Common myeloid progenitor, CD34-positive (primary cell): ENCODE data around the gene EXD3.

Source experiments
- CTCF ChIA-PET: fragments of 350-600 bp; sonication (Branson Sonifier 250); formaldehyde crosslinking; loops from one replicate; lab custom pipeline; 2021; ENCODE audit warnings: antibody characterized with exemption; lab: Charles Lee
- POLR2A ChIA-PET: fragments of 350-600 bp; sonication (Branson Sonifier 250); formaldehyde crosslinking; loops from one replicate; lab custom pipeline; 2021; ENCODE audit warnings: antibody characterized with exemption; lab: Charles Lee
- DNase-seq, 3 donors: peaks; one replicate each; pipeline versions ENCODE4 v3.0.0 to v3.0.0-alpha.2; 2013
- H3K27ac ChIP-seq, 2 experiments: 1 replicate in 1 of 2; 2 replicates in 1 of 2; pipeline ENCODE4 v1.7.0; 2013; ENCODE audit warnings: inconsistent platforms in 2 of 2, low read length in 2 of 2, mild to moderate bottlenecking in 2 of 2, low read depth in 1 of 2, moderate library complexity in 1 of 2; ENCODE audit not compliant: severe bottlenecking in 2 of 2, insufficient read depth in 1 of 2, poor library complexity in 1 of 2
- H3K27me3 ChIP-seq, 5 experiments: replicated peaks in 2 of 5; 1 replicate in 3 of 5; 2 replicates in 2 of 5; pipeline versions ENCODE4 v1.6.1 to v1.7.0; 2013; ENCODE audit warnings: low read length in 4 of 5, mild to moderate bottlenecking in 2 of 5, moderate library complexity in 2 of 5, inconsistent platforms in 1 of 5; ENCODE audit not compliant: insufficient read depth in 5 of 5, control insufficient read depth in 4 of 5
- H3K36me3 ChIP-seq, 4 experiments: 1 replicate in 2 of 4; 2 replicates in 2 of 4; pipeline versions ENCODE4 v1.6.1 to v1.7.0; 2013; ENCODE audit warnings: low read length in 3 of 4, control low read depth in 1 of 4, mild to moderate bottlenecking in 1 of 4; ENCODE audit not compliant: control insufficient read depth in 4 of 4, insufficient read depth in 4 of 4
- H3K4me1 ChIP-seq, 4 experiments: 1 replicate in 3 of 4; 2 replicates in 1 of 4; pipeline versions ENCODE4 v1.6.1 to v1.7.1; 2013; ENCODE audit warnings: low read length in 3 of 4, mild to moderate bottlenecking in 3 of 4, control low read depth in 1 of 4, inconsistent platforms in 1 of 4, moderate library complexity in 1 of 4; ENCODE audit not compliant: control insufficient read depth in 4 of 4, insufficient read depth in 4 of 4; ENCODE audit errors: control extremely low read depth in 1 of 4
- H3K4me3 ChIP-seq, 7 experiments: 1 replicate in 4 of 7; 2 replicates in 3 of 7; pipeline versions ENCODE4 v1.5.1 to v1.7.0; 2013; ENCODE audit warnings: mild to moderate bottlenecking in 7 of 7, low read length in 6 of 7, moderate library complexity in 6 of 7, inconsistent platforms in 2 of 7, low read depth in 2 of 7, control low read depth in 1 of 7; ENCODE audit not compliant: insufficient read depth in 4 of 7, control insufficient read depth in 1 of 7; ENCODE audit errors: extremely low read depth in 1 of 7
- H3K9me3 ChIP-seq, 5 experiments: 1 replicate in 4 of 5; 2 replicates in 1 of 5; pipeline versions ENCODE4 v1.6.1 to v1.7.1; 2013; ENCODE audit warnings: low read length in 4 of 5, mild to moderate bottlenecking in 2 of 5, inconsistent platforms in 1 of 5, low read depth in 1 of 5, moderate library complexity in 1 of 5; ENCODE audit not compliant: control insufficient read depth in 4 of 5, insufficient read depth in 2 of 5; ENCODE audit errors: control extremely low read depth in 1 of 5
- WGBS: methylation state at CpG from one replicate; pipeline ENCODE4 v1.1.5; 2013; ENCODE audit not compliant: insufficient coverage; 5-methylcytosine and 5-hydroxymethylcytosine counted together

The EXD3 gene

DNA sequence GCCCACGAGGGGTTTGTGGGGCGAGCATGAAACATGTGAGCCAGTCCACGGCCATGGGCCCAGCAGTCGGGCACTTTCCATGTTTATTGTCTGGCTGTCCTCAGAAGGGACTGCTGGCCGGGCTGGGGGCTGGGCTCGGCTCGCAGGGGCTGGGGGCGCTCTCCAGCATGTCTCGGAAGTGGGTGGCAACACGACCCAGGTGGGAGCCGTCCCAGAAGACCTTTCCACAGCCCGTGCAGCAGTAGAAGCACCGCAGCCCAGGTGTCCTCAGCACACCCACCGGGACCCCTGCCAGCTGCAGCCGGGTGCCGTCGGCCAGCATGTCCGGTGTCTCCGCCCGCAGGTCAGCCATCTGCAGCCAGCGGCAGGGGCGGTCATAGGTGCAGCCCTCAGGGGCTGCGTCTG, 116.1 kb downstream of the EXD3 start:
- POLR2A ChIA-PET: interaction anchor here (1.6 kb wide), 1 partner anchor 14 kb away, joined by 4 read pairs; no protein-coding TSS in a partner anchor
- CTCF ChIA-PET: interaction anchor here (0.8 to 5.6 kb wide), 3 partner anchors 8 to 102 kb away, joined by 3 to 24 read pairs (median 4); no protein-coding TSS in a partner anchor
- peaks cover 0 to 4% (median 0%) of the 10 kb centered on the region in 5 experiments for H3K27me3 ChIP-seq

DNA sequence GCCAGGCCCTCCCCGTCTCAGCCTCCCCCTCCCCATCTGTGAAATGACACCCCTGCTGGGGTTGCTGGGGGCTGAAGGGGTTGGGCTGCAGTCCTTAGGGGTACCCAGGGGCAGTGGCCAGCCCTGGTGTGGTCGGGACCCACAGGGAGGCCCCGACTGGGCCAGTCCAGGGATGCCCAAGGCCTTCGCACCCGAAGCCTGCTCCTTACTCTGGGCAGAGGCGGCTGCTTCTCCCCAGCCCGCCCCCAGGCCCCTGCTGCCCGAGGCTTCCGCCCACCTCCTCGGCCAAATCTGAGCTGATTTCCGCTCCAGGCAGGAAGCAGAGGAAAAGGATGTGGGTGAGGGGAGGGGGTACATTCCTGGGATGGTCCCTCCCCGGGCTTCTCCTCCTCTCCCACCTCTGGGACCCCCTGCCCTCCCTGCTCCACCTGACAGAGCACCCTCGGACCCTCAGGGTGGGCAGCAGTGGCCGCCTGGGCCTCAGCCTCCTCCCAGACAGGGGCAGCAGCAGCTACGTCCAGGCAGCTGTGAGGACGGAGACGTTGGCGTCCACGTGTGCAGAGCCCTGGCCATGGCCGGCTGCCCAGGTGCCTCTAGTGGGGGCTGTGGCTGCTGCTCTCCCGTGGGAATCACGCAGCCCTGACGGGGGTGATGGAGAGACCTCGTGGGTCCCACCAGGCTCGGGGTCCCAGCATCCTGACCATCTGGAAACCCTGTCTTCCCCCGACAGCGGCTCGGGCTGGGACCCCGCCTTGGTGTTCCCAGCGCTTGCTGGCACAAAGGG, 116.7 kb downstream of the EXD3 start:
- no peaks in the 10 kb centered on the region for H3K36me3 ChIP-seq
- peaks cover 0 to 59% (median 56%) of the 10 kb centered on the region in 4 experiments for H3K4me1 ChIP-seq
- H3K27me3 ChIP-seq: peaks cover 0 to 8% (median 0%) of the 10 kb centered on the region in 5 experiments
- H3K4me3 ChIP-seq: peak overlapping the region in 3 of 7 experiments; percentile 52 to 61 (median 54)
- DNase-seq: no peak
- H3K9me3 ChIP-seq: no peaks in the 10 kb centered on the region
- ChIA-PET CTCF (interaction anchor here (1.2 to 5.6 kb wide), 2 partner anchors 9 to 103 kb away, joined by 3 to 24 read pairs; no protein-coding TSS in a partner anchor), POLR2A (interaction anchor here (1.6 kb wide), 1 partner anchor 14 kb away, joined by 4 read pairs; no protein-coding TSS in a partner anchor)
- 20% methylated on average over 26 of the region's 30 CpGs for WGBS
- H3K27ac ChIP-seq: no peak overlapping the region

More for the DNA sequence above, 116.1 kb downstream of the EXD3 start:
- 31% methylated on average over 23 of the region's 23 CpGs for WGBS
- H3K27ac ChIP-seq: no peak overlapping the region
- no peaks in the 10 kb centered on the region for H3K9me3 ChIP-seq
- peaks cover 0 to 54% (median 52%) of the 10 kb centered on the region in 4 experiments for H3K4me1 ChIP-seq
- H3K4me3 ChIP-seq: peak overlapping the region in 3 of 7 experiments; percentile 19 to 61 (median 52)
- no peak for DNase-seq
- H3K36me3 ChIP-seq: no peaks in the 10 kb centered on the region

DNA sequence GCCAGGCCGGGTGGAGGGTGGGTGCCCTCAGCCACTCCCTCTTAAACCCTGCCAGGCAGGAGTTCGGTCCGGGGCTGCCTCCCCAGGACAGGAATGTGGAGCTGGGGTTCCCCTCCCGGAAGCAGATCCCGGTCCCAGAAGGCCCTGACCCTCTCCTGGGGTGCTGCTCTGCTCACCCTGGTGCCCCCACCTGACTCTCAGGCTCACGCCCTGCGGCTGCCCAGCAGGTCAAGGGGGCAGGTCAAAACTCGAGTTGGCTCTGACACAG, 117.2 kb downstream of the EXD3 start:
- H3K27ac ChIP-seq: no peak overlapping the region
- 9% methylated on average over 5 of the region's 8 CpGs for WGBS
- H3K36me3 ChIP-seq: no peaks in the 10 kb centered on the region
- peak overlapping the region in 3 of 7 experiments; percentile 20 to 61 (median 54) for H3K4me3 ChIP-seq
- H3K9me3 ChIP-seq: no peaks in the 10 kb centered on the region
- ChIA-PET POLR2A (no interaction called here), CTCF (interaction anchor here (5.6 kb wide), 1 partner anchor 103 kb away, joined by 24 read pairs; no protein-coding TSS in a partner anchor)
- peaks cover 0 to 8% (median 0%) of the 10 kb centered on the region in 5 experiments for H3K27me3 ChIP-seq
- no peak for DNase-seq
- H3K4me1 ChIP-seq: peaks cover 2 to 64% (median 62%) of the 10 kb centered on the region in 4 experiments

DNA sequence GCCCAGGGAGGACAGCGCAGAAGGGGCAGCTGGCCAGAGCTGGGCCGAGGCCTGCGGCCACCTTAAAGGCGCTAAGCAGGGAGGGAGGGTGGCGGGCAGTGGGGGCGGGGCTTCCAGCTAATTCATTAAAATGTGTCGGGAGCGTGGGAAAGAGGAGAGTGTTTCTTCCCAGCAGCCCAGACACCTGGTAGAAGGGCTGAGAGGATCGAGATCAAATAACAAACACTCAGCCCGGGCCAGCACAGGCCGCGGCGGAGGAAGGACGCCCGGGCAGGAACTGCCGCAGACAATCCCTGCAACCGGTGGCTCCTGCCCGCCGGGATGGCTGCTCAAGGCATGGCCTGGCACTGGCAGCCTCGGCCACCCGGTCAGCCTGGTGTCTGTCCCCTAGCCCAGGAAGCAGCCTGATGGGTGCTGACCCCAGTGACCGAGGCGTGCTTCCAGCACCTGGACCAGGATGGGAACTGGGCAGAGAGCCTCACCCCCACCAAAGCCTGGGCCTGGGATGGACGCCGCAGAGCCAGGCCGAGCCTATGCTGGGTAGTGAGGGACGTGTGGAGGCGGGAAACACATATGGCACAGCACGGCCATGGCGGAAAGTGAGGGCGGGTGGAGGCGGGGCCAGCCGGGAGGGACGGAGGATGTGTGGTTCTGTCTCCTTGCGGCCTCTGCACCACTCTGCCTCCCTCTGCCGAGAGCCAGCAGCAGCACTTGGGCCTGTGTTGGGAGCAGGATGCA, 117.7 kb downstream of the EXD3 start:
- peaks cover 4 to 69% (median 66%) of the 10 kb centered on the region in 4 experiments for H3K4me1 ChIP-seq
- 36% methylated on average over 28 of the region's 36 CpGs for WGBS
- H3K9me3 ChIP-seq: no peaks in the 10 kb centered on the region
- CTCF ChIA-PET: interaction anchor here (0.8 to 5.6 kb wide), 6 partner anchors 14 to 138 kb away, joined by 3 to 56 read pairs (median 4); no protein-coding TSS in a partner anchor
- H3K36me3 ChIP-seq: no peaks in the 10 kb centered on the region
- peaks cover 0 to 8% (median 0%) of the 10 kb centered on the region in 5 experiments for H3K27me3 ChIP-seq
- no peak overlapping the region for H3K27ac ChIP-seq
- POLR2A ChIA-PET: no interaction called here
- peak; percentile 59 to 79 (median 77) for DNase-seq
- peak overlapping the region in 4 of 7 experiments; percentile 10 to 61 (median 37) for H3K4me3 ChIP-seq

DNA sequence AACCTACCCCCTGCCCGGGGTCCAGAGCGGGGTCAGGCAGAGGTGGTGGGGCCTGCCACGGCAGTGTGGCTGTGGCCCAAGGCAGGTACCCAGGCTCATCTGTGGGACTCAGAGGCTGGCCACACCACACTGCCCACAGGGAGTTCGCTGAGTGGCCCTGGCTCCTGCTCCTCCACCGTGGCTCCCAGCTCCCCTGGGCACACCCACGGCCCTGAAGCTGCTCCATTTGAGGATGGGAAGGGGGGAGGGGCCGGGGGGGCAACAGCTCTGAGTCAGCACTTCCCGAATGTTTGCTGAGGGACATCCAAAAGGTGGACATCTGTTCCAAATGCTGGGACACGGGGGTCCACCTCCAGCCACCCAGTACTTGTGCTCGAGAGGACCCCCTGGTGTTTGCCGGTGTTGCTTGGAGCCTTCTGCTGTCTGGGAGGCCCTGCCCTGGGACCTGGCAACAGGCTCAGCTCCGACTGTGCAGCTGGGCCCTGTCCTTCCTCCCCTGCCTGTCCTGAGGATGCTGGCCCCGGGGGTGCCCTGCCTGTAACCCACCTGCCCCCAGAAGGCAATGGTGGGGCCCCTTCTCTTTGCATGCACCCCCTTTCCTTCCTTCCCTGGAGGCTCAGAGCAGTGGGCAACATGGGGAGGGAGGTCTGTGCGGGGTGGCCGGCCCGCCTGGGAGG, 118.4 kb downstream of the EXD3 start:
- Histone ChIP-seq H3K4me1 (peaks cover 5 to 74% (median 70%) of the 10 kb centered on the region in 4 experiments), H3K4me3 (peak overlapping the region in 1 of 7 experiments; percentile 61)

DNA sequence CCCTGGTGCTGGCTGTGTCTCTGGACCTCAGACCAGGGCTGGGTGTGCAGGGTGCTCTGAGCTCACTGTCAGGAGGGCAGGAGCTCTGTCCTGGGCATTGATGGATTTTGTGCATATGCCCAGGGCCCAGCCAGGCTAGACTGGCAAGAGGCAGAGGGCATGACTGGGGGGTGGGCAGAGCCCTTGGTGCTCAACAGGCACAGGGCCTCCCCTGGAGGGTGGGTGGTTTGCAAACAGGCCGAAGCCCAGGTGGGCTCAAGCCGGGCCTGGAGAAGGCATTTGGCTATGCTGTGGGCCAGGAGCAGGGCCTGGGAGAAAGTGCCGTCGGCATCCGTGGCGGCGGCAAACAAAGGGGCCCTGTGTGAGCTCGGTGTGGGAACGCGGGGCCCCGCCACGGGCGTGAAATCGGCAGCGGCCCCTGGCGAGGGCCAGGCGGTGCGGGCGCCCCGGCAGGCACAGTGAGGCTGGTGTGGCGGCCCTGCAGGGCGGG, 119.0 kb downstream of the EXD3 start:
- WGBS: 95% methylated on average over 21 of the region's 22 CpGs
- ChIA-PET POLR2A (no interaction called here), CTCF (interaction anchor here (1.2 to 5.6 kb wide), 7 partner anchors 9 to 140 kb away, joined by 3 to 56 read pairs (median 6); no protein-coding TSS in a partner anchor)
- Histone ChIP-seq H3K4me1 (peaks cover 5 to 74% (median 70%) of the 10 kb centered on the region in 4 experiments), H3K27me3 (peaks cover 0 to 8% (median 2%) of the 10 kb centered on the region in 5 experiments), H3K9me3 (no peaks in the 10 kb centered on the region), H3K36me3 (no peaks in the 10 kb centered on the region), H3K4me3 (no peak overlapping the region), H3K27ac (no peak overlapping the region)
- DNase-seq: no peak

More for the DNA sequence above, 118.4 kb downstream of the EXD3 start:
- CTCF ChIA-PET: interaction anchor here (0.8 to 5.6 kb wide), 8 partner anchors 8 to 139 kb away, joined by 3 to 56 read pairs (median 4); no protein-coding TSS in a partner anchor
- no peaks in the 10 kb centered on the region for H3K9me3 ChIP-seq
- 50% methylated on average over 10 of the region's 16 CpGs for WGBS
- peaks cover 0 to 8% (median 2%) of the 10 kb centered on the region in 5 experiments for H3K27me3 ChIP-seq
- POLR2A ChIA-PET: no interaction called here
- no peaks in the 10 kb centered on the region for H3K36me3 ChIP-seq
- DNase-seq: peak in 2 of 3 donors; percentile 45 to 48
- H3K27ac ChIP-seq: no peak overlapping the region
